Measurements from ENCODE around the gene PDE4DIP. TPM values are rescaled to one million over a fixed set of nuclear protein-coding genes. Genes with fewer than 3 reads are reported as not detected.
"Not testable (repeated sequence)": the region's sequence is repeated elsewhere in the genome, so short reads cannot be mapped to it uniquely, and the experiment has no call there.

The PDE4DIP gene
- total RNA-seq: 10 to 100 TPM; 33.0 to 56.2 TPM
- polyA plus RNA-seq (2013, experiment 1 of 2): 21.3 TPM
- 17.6 TPM for polyA plus RNA-seq (2013, experiment 2 of 2)
- long read RNA-seq, experiment 1, partial matches to known transcripts: 4 of 10 reads
- long read RNA-seq, experiment 1, other reads (novel, unspliced or antisense): 6 of 10 reads
- long read RNA-seq, experiment 2, full-length matches to known transcripts: 49 of 77 reads
- long read RNA-seq, experiment 2, partial matches to known transcripts: 11 of 77 reads
- long read RNA-seq, experiment 2, other reads (novel, unspliced or antisense): 17 of 77 reads
- long read RNA-seq, experiment 3, full-length matches to known transcripts: 83 of 172 reads
- long read RNA-seq, experiment 3, partial matches to known transcripts: 78 of 172 reads
- long read RNA-seq, experiment 3, other reads (novel, unspliced or antisense): 11 of 172 reads
- long read RNA-seq, experiment 4, full-length matches to known transcripts: 2 of 10 reads
- long read RNA-seq, experiment 4, partial matches to known transcripts: 6 of 10 reads
- long read RNA-seq, experiment 4, other reads (novel, unspliced or antisense): 2 of 10 reads

- H3K27me3 Mint-ChIP-seq (ENCODE audit: insufficient read depth); H3K4me1 ChIP-seq (ENCODE audit: control insufficient read depth, insufficient read depth, low read length); H3K27ac Mint-ChIP-seq; H3K9ac ChIP-seq (ENCODE audit: extremely low read depth, low read length, poor library complexity, severe bottlenecking); DNase-seq; H3K4me3 ChIP-seq (ENCODE audit: low read length); H3K36me3 ChIP-seq (ENCODE audit: control insufficient read depth, insufficient read depth, low read length); H3K27ac ChIP-seq (ENCODE audit: low read depth, low read length); H3K4me1 Mint-ChIP-seq; H3K36me3 Mint-ChIP-seq (ENCODE audit: low read depth); H3K9me3 ChIP-seq (ENCODE audit: control insufficient read depth, low read length); H3K27me3 ChIP-seq (ENCODE audit: control insufficient read depth, insufficient read depth, low read length, poor library complexity, severe bottlenecking); H3K9me3 Mint-ChIP-seq: not testable (repeated sequence)
- peak within 1 kb of the TSS; percentile 34 for H3K4me3 Mint-ChIP-seq
- 0% methylated on average over 4 of the region's 36 CpGs; no CpG with 5 or more reads in 1 of the 2 experiments for WGBS, 2 experiments (ENCODE audit: insufficient coverage in 1 of 2, insufficient read length in 1 of 2)
Measured at GRCh38 chr1:148844220-148844619, at the start of gene PDE4DIP. Gene PDE4DIP (plus strand): TSS chr1:148844428. CDS start chr1:148844775, 347 bp downstream.

- not testable (repeated sequence) for H3K27me3 ChIP-seq (ENCODE audit: control insufficient read depth, insufficient read depth, low read length, poor library complexity, severe bottlenecking); H3K9me3 ChIP-seq (ENCODE audit: control insufficient read depth, low read length); H3K9ac ChIP-seq (ENCODE audit: extremely low read depth, low read length, poor library complexity, severe bottlenecking); DNase-seq; H3K4me1 Mint-ChIP-seq; H3K9me3 Mint-ChIP-seq; H3K4me3 Mint-ChIP-seq; H3K36me3 Mint-ChIP-seq (ENCODE audit: low read depth); H3K4me3 ChIP-seq (ENCODE audit: low read length); H3K4me1 ChIP-seq (ENCODE audit: control insufficient read depth, insufficient read depth, low read length); H3K27ac ChIP-seq (ENCODE audit: low read depth, low read length); H3K27ac Mint-ChIP-seq; H3K36me3 ChIP-seq (ENCODE audit: control insufficient read depth, insufficient read depth, low read length); H3K27me3 Mint-ChIP-seq (ENCODE audit: insufficient read depth)
- WGBS, 2 experiments (ENCODE audit: insufficient coverage in 1 of 2, insufficient read length in 1 of 2): no CpG with 5 or more reads among the region's 50 CpGs
Measured at GRCh38 chr1:148808268-148808928, 35.8 kb upstream of the PDE4DIP start.

- WGBS, 2 experiments (ENCODE audit: insufficient coverage in 1 of 2, insufficient read length in 1 of 2): no CpG with 5 or more reads among the region's 6 CpGs
- H3K36me3 Mint-ChIP-seq (ENCODE audit: low read depth); H3K4me3 Mint-ChIP-seq; H3K27ac Mint-ChIP-seq; H3K27me3 ChIP-seq (ENCODE audit: control insufficient read depth, insufficient read depth, low read length, poor library complexity, severe bottlenecking); DNase-seq; H3K4me3 ChIP-seq (ENCODE audit: low read length); H3K36me3 ChIP-seq (ENCODE audit: control insufficient read depth, insufficient read depth, low read length); H3K4me1 ChIP-seq (ENCODE audit: control insufficient read depth, insufficient read depth, low read length); H3K4me1 Mint-ChIP-seq; H3K9me3 Mint-ChIP-seq; H3K9me3 ChIP-seq (ENCODE audit: control insufficient read depth, low read length); H3K9ac ChIP-seq (ENCODE audit: extremely low read depth, low read length, poor library complexity, severe bottlenecking); H3K27me3 Mint-ChIP-seq (ENCODE audit: insufficient read depth); H3K27ac ChIP-seq (ENCODE audit: low read depth, low read length): not testable (repeated sequence)
Measured at GRCh38 chr1:148808929-148809283, 35.3 kb upstream of the PDE4DIP start.

- not testable (repeated sequence) for H3K27ac ChIP-seq (ENCODE audit: low read depth, low read length); H3K36me3 ChIP-seq (ENCODE audit: control insufficient read depth, insufficient read depth, low read length); H3K36me3 Mint-ChIP-seq (ENCODE audit: low read depth); H3K27ac Mint-ChIP-seq; H3K4me3 ChIP-seq (ENCODE audit: low read length); H3K4me1 Mint-ChIP-seq; H3K4me1 ChIP-seq (ENCODE audit: control insufficient read depth, insufficient read depth, low read length); H3K27me3 Mint-ChIP-seq (ENCODE audit: insufficient read depth); DNase-seq; H3K27me3 ChIP-seq (ENCODE audit: control insufficient read depth, insufficient read depth, low read length, poor library complexity, severe bottlenecking); H3K9me3 Mint-ChIP-seq; H3K4me3 Mint-ChIP-seq; H3K9me3 ChIP-seq (ENCODE audit: control insufficient read depth, low read length); H3K9ac ChIP-seq (ENCODE audit: extremely low read depth, low read length, poor library complexity, severe bottlenecking)
- WGBS, 2 experiments (ENCODE audit: insufficient coverage in 1 of 2, insufficient read length in 1 of 2): 100% methylated on average over 1 of the region's 7 CpGs; no CpG with 5 or more reads in 1 of the 2 experiments
Measured at GRCh38 chr1:148822180-148822579, 22.0 kb upstream of the PDE4DIP start.

GRCh38 chr1:148823822-148824221 lies 20.4 kb upstream of the PDE4DIP start:
- not testable (repeated sequence) for H3K27ac Mint-ChIP-seq; H3K4me1 ChIP-seq (ENCODE audit: control insufficient read depth, insufficient read depth, low read length); H3K27me3 Mint-ChIP-seq (ENCODE audit: insufficient read depth); H3K4me3 ChIP-seq (ENCODE audit: low read length); H3K27ac ChIP-seq (ENCODE audit: low read depth, low read length); H3K9me3 Mint-ChIP-seq; H3K4me3 Mint-ChIP-seq; H3K36me3 ChIP-seq (ENCODE audit: control insufficient read depth, insufficient read depth, low read length); H3K27me3 ChIP-seq (ENCODE audit: control insufficient read depth, insufficient read depth, low read length, poor library complexity, severe bottlenecking); H3K36me3 Mint-ChIP-seq (ENCODE audit: low read depth); H3K9me3 ChIP-seq (ENCODE audit: control insufficient read depth, low read length); H3K4me1 Mint-ChIP-seq; DNase-seq; H3K9ac ChIP-seq (ENCODE audit: extremely low read depth, low read length, poor library complexity, severe bottlenecking)
- WGBS, 2 experiments (ENCODE audit: insufficient coverage in 1 of 2, insufficient read length in 1 of 2): no CpG with 5 or more reads among the region's 2 CpGs

- no CpG with 5 or more reads among the region's 2 CpGs for WGBS, 2 experiments (ENCODE audit: insufficient coverage in 1 of 2, insufficient read length in 1 of 2)
- DNase-seq; H3K27ac Mint-ChIP-seq; H3K9ac ChIP-seq (ENCODE audit: extremely low read depth, low read length, poor library complexity, severe bottlenecking); H3K36me3 Mint-ChIP-seq (ENCODE audit: low read depth); H3K4me3 Mint-ChIP-seq; H3K27ac ChIP-seq (ENCODE audit: low read depth, low read length); H3K4me1 ChIP-seq (ENCODE audit: control insufficient read depth, insufficient read depth, low read length); H3K4me1 Mint-ChIP-seq; H3K4me3 ChIP-seq (ENCODE audit: low read length); H3K9me3 ChIP-seq (ENCODE audit: control insufficient read depth, low read length); H3K36me3 ChIP-seq (ENCODE audit: control insufficient read depth, insufficient read depth, low read length); H3K27me3 Mint-ChIP-seq (ENCODE audit: insufficient read depth); H3K27me3 ChIP-seq (ENCODE audit: control insufficient read depth, insufficient read depth, low read length, poor library complexity, severe bottlenecking); H3K9me3 Mint-ChIP-seq: not testable (repeated sequence)
Measured at GRCh38 chr1:148825029-148825428, 19.2 kb upstream of the PDE4DIP start.

GRCh38 chr1:148828531-148828930 lies 15.7 kb upstream of the PDE4DIP start:
- H3K4me3 Mint-ChIP-seq; H3K9me3 Mint-ChIP-seq; H3K9me3 ChIP-seq (ENCODE audit: control insufficient read depth, low read length); H3K4me1 ChIP-seq (ENCODE audit: control insufficient read depth, insufficient read depth, low read length); H3K36me3 ChIP-seq (ENCODE audit: control insufficient read depth, insufficient read depth, low read length); H3K9ac ChIP-seq (ENCODE audit: extremely low read depth, low read length, poor library complexity, severe bottlenecking); DNase-seq; H3K27me3 Mint-ChIP-seq (ENCODE audit: insufficient read depth); H3K27ac Mint-ChIP-seq; H3K4me3 ChIP-seq (ENCODE audit: low read length); H3K27ac ChIP-seq (ENCODE audit: low read depth, low read length); H3K27me3 ChIP-seq (ENCODE audit: control insufficient read depth, insufficient read depth, low read length, poor library complexity, severe bottlenecking); H3K4me1 Mint-ChIP-seq; H3K36me3 Mint-ChIP-seq (ENCODE audit: low read depth): not testable (repeated sequence)
- no CpG with 5 or more reads among the region's 2 CpGs for WGBS, 2 experiments (ENCODE audit: insufficient coverage in 1 of 2, insufficient read length in 1 of 2)
